Eye (tissue), 1 donor: ENCODE results near the gene C3orf38.
"Not testable (repeated sequence)": the region's sequence is repeated elsewhere in the genome, so short reads cannot be mapped to it uniquely, and the experiment has no call there.

Experiments
- DNase-seq: peaks from one replicate; pipeline ENCODE4 v3.0.0-alpha.2; 2015

Gene C3orf38

GRCh38 chr3:88149509-88150362, at the start of gene C3orf38:
Gene C3orf38 (plus strand): TSS chr3:88149959. CDS start chr3:88150053, 94 bp downstream.
- DNase-seq: peak; percentile 97

- no peak for DNase-seq
These were observed 48.6 kb upstream of the C3orf38 start for GRCh38 chr3:88101142-88101541.

- no peak for DNase-seq
These were observed 44.4 kb upstream of the C3orf38 start for GRCh38 chr3:88105325-88105724.

- no peak for DNase-seq
These were observed 37.5 kb upstream of the C3orf38 start for GRCh38 chr3:88112289-88112688.

GRCh38 chr3:88113311-88114162, 36.2 kb upstream of the C3orf38 start:
- peak; percentile 86 for DNase-seq

- DNase-seq: no peak
These were observed 34.7 kb upstream of the C3orf38 start for GRCh38 chr3:88114878-88115549.

GRCh38 chr3:88117683-88118082, 32.1 kb upstream of the C3orf38 start:
- no peak for DNase-seq

GRCh38 chr3:88118603-88119002, 31.2 kb upstream of the C3orf38 start:
- DNase-seq: not testable (repeated sequence)

GRCh38 chr3:88123526-88123925, 26.2 kb upstream of the C3orf38 start:
- no peak for DNase-seq

GRCh38 chr3:88131695-88132094, 18.1 kb upstream of the C3orf38 start:
- DNase-seq: no peak

GRCh38 chr3:88132894-88133293, 16.9 kb upstream of the C3orf38 start:
- DNase-seq: no peak

GRCh38 chr3:88133711-88134263, 16.0 kb upstream of the C3orf38 start:
- no peak for DNase-seq

- no peak for DNase-seq
These were observed 11.9 kb upstream of the C3orf38 start for GRCh38 chr3:88137836-88138235.

- peak; percentile 40 for DNase-seq
These were observed 8.2 kb upstream of the C3orf38 start for GRCh38 chr3:88141458-88142083.

GRCh38 chr3:88142094-88142624, 7.6 kb upstream of the C3orf38 start:
- no peak for DNase-seq

GRCh38 chr3:88147261-88147660, 2.5 kb upstream of the C3orf38 start:
- DNase-seq: no peak

- DNase-seq: no peak
These were observed 1.1 kb upstream of the C3orf38 start for GRCh38 chr3:88148651-88149050.

GRCh38 chr3:88149101-88149508, 654 bp upstream of the C3orf38 start:
- no peak for DNase-seq

- DNase-seq: no peak
These were observed 612 bp downstream of the C3orf38 start for GRCh38 chr3:88150371-88150770.

GRCh38 chr3:88150806-88151205, 1.0 kb downstream of the C3orf38 start:
- DNase-seq: peak; percentile 22

GRCh38 chr3:88151358-88151757, 1.6 kb downstream of the C3orf38 start:
- DNase-seq: peak; percentile 24

GRCh38 chr3:88152841-88153240, 3.1 kb downstream of the C3orf38 start:
- DNase-seq: no peak
